Activated CD8-positive, alpha-beta memory T cell treated with anti-CD3 and anti-CD28 coated beads, Interleukin-2, amount 50 U/mL, for 4 hours (primary cell): ENCODE data around the gene AHRR.

Experiments
- DNase-seq: peaks from one replicate; pipeline ENCODE4 v3.0.0-alpha.2; 2020

Gene AHRR

DNA sequence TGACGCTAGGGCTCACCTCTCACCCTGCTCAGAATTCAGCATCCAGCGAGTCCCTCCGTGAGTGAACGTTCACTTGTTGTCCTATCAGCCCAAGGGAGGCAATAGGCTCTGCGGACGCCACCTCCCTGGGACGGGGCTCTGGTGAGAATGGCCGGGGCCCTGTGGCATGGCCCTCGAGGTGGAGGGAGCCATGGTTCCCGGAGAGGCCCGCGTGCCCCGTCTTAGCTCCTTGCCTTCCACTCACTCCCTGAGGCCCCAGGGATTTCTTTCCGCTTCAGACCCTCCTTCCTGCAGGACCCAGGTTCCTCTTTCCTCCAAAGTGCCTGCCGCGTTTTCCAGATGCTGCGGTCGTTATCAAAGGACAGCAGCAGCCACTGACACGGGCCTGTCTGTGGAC, 142.9 kb downstream of the AHRR start:
- DNase-seq: peak; percentile 19

- DNase-seq: peak; percentile 17
Observed at GRCh38 chr5:464843-465590, 143.5 kb downstream of the AHRR start.

DNA sequence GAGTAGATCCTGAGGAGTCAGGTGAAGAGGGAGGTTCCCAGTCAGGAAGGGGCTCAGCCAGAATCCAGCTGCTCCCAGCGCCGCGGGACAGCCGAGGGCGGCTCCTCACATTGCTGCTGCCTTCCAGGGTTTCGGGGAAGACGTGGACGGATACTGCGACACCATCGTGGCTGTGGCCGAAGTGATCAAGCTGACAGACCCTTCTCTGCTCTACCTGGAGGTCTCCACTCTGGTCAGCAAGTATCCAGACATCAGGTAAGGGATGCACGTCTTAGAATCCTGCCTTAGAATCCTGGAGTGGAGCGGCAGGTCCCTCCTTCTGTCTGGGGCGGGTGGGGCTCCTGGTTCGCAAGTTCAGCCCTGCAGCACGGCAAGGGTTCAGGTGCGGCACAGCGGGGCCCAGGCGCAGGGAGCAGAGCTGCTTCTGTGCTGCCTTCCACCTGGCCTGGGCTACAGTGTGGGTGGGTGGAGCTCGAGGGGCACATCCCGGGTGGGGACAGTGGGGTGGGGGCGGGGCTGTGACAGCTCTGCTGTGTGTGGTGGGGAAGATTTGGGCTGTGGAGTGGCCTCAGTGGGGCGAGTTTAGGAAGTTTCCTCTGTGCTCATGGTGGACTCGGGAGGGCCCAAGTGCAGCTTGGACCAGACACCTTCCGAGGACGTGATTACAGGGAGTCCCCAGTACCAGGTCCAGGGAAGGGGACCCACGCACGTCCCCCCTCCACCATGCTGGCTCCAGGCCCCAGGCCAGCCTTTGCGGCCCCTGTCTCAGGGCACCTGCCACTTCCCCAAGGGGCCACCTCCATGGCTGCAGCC, 144.3 kb downstream of the AHRR start:
- DNase-seq: peak; percentile 13

GRCh38 chr5:466661-467310, 145.3 kb downstream of the AHRR start:
- DNase-seq: peak; percentile 12

DNA sequence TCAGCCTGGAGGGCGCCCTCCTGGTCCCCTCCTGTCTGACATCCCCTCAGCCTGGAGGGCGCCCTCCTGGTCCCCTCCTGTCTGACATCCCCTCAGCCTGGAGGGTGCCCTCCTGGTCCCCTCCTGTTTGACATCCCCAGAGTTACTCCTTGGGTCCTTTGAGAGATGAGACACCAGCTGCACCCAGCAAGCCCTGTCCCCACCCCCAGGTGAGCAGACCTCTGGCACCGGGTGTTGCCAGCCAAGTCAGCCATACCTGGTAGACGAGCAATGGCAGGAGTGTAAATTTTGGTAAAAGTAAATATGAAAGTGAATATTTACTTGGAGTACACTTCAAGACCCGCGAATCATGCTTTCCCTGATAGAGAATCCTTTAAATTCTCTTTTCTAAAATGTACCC, 146.9 kb downstream of the AHRR start:
- peak; percentile 5 for DNase-seq

DNA sequence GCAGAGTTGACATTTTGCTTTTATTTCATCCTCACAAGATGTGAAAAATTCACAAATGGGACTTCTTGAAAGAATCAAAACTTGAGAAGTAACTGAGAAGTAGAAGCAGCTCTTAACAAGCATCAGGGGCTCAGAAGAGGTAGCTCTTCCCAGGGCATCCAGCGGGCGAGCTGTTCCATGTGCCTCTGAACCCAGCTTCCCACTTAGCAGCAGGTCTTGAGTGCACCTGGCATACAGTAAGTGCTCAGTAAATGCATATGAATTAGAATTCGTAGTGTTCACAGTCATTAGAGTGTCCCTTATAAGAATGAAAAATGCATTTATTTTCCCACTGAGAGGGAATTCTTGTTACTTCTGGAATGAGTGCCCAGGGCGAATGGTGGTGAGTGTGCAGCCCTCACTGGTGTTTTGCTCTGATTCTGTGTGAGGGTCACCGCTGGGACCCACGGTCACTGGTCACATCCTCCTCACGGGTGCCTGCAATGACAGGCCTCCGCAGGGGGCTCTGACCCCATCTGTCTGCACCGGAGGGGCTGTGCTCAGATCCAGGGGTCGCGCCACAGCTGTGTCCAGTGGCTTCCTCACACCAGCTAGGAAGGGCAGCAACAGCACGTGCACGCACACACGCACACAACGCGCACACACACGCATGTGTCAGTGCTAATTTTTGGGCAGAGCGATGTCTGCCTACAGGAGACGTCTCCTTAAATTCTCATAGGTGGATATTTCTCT, 148.4 kb downstream of the AHRR start:
- DNase-seq: peak; percentile 13

GRCh38 chr5:470961-471749, 149.6 kb downstream of the AHRR start:
- DNase-seq: peak; percentile 14

DNA sequence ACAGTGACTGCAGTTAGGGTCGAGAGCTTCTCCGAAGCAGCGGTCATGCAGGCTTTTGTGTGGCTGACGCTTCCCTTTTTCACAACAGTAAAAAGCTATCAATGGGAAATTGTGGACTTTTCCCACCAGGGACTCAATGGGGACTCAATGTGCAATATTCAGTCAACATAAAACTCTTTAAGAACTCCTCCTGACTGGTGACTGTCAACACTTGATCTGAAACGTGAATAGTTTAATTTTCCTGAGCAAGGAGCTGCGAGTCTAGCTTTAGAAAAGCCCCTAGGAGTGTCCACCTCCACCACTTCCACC, 150.2 kb downstream of the AHRR start:
- DNase-seq: peak; percentile 7

- DNase-seq: no peak
Observed at GRCh38 chr5:472076-472655, 150.7 kb downstream of the AHRR start.

DNA sequence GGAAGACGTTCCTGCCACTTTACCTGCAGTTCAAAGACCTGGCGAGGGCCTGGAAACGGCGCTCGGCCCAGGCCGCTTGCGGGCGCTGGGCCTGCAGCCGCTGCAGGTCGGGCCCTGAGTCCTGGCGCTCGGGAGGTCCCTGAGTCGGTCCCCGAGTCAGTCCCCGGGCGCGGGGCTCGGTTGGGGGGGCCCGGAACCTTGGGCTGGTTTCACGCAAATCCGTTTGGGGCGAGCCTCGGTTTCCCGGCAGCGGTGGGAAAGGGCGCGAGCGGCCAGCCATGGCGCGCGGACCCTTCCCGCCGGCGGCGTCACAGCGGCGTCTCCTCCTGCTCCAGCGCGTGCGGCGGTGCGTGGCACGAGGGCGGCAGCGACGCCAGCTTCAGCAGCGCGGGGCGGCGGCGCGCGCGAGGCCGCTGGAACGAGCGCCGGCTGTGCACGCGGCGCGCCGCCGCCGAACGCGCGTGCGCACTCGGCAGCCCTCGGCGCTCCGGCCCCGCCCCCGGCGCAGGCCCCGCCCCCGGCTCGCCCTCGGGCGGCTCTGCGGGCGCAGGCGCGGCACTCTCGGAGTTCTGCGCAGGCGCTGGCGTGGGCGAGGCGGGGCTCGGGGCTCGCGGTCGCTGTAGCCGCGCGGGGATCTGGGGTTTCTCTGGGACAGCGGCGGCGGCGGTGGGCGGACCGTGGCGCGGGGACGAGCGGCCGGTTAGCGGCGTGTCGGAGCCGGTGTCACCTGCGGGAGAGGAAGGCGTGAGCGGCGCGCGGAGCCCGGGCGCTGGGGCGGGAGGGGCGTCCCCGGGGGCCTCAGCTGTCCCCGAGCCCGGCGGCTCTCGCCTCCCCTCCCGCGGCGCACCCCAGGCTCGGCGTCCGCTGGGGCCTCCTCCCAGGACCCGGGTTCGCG, 151.4 kb downstream of the AHRR start:
- peak; percentile 89 for DNase-seq

DNA sequence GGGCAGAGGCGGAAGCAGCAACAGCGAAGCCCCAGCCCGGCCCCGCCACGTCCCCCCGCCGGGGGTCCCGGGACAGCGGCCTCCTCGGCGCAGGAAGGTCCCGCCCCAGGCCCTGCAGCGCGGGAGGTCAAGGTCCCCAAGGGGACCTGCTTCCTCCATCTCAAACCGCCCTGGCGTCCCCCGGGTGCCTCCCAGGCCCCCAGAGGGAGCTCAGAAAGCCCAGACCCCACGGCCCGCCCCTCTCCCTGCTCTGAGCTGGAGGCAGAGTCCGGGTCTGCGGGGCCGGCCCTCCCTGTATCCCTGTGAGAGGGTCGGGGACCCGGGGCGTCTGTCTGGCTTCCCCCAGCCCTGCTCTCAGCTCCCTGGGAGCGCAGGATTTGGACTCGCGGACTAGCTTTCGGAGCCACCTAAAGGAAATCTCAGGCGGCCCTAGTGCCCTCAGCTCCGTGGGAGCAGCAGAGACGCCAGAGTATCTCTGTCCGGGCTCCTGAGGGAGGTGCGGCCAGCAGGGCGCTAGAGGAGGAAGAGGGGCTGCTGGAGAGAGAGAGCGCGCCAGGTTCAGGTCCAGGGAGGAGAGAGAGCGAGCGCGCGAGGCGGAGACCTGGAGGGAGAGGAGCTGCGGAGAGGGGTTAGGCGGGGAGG, 152.2 kb downstream of the AHRR start:
- DNase-seq: peak; percentile 29

GRCh38 chr5:474232-474839, 152.8 kb downstream of the AHRR start:
- peak; percentile 5 for DNase-seq

DNA sequence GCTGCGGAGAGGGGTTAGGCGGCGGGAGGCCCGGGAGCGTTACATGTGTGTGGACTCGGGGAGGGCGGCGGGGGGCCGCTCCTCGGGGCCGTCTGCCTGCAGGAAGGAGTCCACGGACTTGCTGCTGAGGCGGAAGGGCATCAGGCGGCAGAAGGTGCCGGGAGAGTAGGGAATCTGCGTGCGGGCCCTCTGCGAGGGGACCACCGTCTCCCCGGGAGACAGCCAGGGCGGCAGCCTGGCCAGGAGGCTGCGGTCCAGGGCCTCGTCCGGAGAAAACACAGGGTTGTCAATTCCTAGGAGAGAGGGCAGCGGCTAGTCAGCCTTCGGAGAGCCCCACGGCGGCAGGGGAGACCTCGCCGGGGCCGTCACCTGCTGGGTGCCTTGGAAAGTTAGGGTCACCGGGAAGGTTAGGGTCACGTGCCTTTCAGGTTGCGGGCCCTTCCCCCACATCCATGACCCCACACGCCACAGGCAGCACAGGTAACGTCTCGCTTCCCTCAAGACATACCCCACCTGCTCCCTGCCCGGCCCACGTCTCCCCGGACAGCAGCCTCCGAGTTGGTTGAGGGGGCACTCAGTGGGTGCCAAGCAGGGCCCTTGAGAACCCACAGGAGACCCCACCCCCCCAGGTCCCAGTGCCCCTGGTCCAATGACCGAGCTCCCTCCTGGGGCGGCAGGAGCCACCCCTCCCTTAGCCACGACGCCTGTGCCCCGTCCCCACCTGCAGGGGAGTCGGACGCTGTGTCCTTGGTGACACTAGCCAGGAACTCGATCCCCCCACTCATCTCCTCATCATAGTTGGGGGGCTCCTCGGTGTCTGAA, 153.5 kb downstream of the AHRR start:
- peak; percentile 16 for DNase-seq

DNA sequence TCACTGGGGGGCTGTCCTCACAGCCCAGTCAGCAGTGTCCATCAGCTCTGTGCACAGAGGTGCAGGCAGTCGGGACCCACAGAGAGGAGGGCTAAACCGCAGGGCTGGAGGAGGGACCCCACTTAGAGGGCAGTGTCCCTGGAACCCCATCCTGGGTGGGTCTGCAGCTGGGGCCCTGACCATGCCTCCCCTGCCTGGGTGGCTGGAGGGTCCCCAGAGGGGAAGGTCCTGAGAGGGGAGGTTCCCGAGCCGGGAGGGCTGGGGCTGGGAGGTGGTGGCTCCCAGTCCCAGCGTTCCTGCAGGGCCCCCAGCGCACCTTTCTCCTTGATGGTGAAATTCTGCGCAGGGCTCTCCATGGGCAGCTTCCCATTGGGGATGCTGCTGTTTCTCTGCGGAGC, 154.2 kb downstream of the AHRR start:
- no peak for DNase-seq

DNA sequence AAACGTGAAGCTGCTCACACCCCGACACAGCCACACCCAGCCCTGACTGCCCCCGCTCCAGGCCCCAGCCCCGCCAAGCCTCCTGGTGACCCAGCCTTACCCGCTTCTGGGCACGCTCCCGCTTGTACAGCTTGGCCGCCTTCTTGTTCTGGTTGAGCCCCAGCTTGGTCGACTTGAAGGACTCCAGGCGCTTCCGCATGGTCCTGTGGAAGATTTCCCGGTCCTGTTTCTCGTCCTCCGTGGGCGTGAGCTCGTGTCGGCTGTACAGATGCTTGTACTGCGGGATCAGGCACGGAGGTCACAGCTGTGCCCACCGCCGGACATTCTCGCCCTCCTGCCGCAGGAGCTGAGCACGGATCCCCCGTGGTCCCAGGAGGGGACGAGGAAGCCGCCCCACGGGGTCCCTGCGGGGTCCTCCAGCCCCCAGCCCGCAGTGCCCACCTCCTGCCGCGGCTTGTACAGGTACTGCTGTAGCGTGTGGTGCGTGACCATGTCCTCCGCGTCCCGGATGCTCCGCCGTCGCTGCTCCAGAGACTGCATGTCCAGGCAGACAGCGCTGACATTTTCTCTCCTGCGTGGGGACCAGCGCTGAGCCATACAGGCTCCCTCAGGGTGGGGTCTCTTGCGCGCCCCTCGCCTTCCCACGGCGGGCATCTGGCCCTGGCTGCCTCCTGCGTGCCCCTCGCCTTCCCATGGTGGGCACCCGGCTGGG, 154.7 kb downstream of the AHRR start:
- DNase-seq: no peak

GRCh38 chr5:476814-477175, 155.3 kb downstream of the AHRR start:
- no peak for DNase-seq

DNA sequence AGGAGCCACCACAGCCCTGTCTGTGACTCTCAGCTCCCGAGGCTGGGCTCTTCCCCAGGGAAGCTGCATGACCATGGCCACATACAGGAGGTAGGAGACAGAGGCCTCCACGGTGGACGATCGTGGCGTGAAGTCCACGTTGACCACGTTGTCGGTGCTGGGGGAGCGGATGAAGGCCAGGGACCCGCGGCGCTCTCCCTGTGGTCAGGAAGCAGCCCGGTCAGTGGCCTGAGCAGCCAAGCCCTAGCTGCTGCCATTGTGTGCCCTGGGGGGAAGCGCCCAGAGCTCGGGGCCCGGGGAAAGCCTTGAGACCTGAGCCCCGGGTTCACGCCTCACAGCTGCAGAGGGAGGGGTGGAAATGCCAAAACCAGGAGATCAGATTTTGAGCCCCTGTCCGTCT, 155.7 kb downstream of the AHRR start:
- DNase-seq: no peak

GRCh38 chr5:477871-478270, 156.4 kb downstream of the AHRR start:
- no peak for DNase-seq
